GM21360 (cell line): ENCODE data around the gene CDC26.
"Not testable (repeated sequence)": the region's sequence is repeated elsewhere in the genome, so short reads cannot be mapped to it uniquely, and the experiment has no call there.

Source experiments
- ATAC-seq: cut with Tn5 transposase; IDR thresholded peaks from one replicate; pipeline ENCODE4 v1.9.1; 2021; ENCODE audit warnings: mild to moderate bottlenecking, moderate library complexity; ENCODE audit not compliant: unreplicated experiment

CDC26 gene

GRCh38 chr9:113244556-113244955 lies 30.8 kb downstream of the CDC26 start:
- ATAC-seq, result no peak

- ATAC-seq, result no peak
Measured at GRCh38 chr9:113241161-113241560, 34.2 kb downstream of the CDC26 start.

- no peak for ATAC-seq
Measured at GRCh38 chr9:113238859-113239232, 36.5 kb downstream of the CDC26 start.

DNA sequence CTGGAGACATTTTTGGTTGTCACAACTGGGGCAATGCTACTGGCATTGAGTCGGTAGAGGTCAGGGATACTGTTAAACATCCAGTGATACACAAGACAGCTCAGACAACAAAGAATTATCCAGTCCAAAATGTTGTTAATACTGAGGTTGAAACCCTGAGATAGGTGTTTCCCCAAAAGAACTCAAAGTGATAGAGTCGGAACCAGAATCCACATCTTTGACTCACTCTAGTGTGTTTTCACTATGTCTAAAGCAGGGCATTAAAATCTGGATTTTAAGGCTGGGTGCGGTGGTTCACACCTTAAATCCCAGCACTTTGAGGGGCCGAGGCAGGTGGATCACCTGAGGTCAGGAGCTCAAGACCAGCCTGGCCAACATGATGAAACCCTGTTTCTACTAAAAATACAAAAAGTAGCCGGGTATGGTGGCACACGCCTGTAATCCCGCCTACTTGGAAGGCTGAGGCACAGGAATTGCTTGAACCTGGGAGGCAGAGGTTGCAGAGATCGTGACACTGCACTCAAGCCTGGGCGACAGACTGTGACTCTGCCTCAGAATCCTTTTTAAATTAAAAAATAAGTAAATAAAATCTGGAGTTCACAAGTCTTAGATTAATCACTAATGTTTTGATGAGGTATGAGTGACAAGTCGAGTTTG lies 37.0 kb downstream of the CDC26 start:
- no peak for ATAC-seq

- ATAC-seq, result no peak
Measured at GRCh38 chr9:113237026-113237425, 38.3 kb downstream of the CDC26 start.

GRCh38 chr9:113235701-113236255 lies 39.6 kb downstream of the CDC26 start:
- not testable (repeated sequence) for ATAC-seq

DNA sequence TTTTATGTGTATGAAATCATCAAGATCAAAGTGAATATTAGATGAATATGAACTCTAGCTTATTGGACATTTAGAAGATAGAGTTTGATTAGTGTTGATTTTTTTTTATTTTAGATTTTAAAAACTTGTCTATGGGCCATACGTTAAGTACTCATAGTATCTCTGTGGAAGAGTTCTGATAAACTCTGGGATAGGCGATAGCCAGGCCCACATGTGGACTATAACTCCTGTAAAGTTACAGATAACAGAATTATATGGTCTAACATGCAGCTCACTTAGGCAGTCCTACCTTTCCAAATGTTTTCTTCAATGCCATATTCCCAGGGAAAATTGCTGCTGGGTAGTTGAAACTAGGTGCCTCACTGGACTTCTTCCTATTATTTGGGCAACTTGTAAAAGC lies 43.7 kb downstream of the CDC26 start:
- no peak for ATAC-seq

DNA sequence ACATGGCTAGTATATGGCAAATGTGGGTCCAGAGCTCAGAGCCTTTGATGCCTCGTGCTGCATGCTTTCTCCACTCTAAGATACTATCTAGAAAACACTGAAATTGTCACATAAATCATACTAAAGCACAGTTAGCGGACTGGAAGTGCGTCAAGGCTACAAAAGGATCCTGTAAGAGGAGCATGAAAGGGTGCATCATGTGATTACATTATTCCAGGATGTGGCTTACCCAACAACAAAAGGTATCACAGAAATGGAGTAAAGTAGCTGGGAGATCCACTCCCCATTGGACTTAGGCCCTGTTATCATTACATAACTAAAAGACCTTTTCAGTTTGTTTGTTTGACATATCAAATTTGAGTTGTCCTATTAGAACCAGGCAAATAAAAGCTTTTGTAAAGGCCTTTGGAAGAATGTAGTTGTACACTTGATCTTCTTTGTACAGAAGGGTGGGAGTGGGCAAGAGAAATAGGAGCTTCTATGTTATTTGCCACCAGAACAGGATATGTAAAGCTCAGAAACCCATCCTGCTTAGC lies 47.2 kb downstream of the CDC26 start:
- no peak for ATAC-seq

DNA sequence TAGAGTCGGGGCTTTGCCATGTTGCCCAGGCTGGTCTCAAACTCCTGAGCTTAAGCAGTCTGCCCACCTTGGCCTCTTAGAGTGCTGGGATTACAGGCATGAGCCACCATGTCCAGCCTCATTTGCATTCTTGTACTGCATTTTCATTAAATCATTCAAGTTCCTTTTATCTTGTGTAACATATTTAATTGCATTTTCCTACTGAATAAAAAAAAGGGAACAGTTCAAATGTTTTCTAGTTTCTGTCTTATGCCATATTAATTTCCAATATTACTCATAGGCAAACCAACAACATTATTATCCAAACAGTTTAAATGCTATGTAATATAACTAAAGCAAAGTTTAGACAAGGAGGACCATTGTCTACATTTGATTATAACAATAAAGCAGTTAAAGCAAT lies 47.9 kb downstream of the CDC26 start:
- no peak for ATAC-seq

- ATAC-seq, result no peak
Measured at GRCh38 chr9:113223963-113224362, 51.4 kb downstream of the CDC26 start.

DNA sequence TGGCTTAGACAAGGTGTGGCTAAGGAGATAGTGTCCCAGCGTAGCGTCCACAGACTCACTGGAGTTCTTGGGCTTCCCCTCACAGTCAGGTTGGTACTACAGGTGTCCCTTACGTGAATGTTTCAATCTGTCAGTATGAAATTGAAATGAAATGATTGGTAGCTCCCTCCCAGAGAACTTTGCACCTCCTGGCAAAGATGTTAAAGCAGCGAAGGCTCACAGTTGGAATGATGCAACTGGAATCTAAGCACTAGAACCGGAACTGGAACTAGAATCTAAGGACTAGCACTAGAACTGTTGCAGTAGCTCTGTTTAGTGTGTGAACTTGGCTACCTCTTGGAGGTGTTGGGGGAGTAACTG lies 52.9 kb downstream of the CDC26 start:
- ATAC-seq, result no peak

DNA sequence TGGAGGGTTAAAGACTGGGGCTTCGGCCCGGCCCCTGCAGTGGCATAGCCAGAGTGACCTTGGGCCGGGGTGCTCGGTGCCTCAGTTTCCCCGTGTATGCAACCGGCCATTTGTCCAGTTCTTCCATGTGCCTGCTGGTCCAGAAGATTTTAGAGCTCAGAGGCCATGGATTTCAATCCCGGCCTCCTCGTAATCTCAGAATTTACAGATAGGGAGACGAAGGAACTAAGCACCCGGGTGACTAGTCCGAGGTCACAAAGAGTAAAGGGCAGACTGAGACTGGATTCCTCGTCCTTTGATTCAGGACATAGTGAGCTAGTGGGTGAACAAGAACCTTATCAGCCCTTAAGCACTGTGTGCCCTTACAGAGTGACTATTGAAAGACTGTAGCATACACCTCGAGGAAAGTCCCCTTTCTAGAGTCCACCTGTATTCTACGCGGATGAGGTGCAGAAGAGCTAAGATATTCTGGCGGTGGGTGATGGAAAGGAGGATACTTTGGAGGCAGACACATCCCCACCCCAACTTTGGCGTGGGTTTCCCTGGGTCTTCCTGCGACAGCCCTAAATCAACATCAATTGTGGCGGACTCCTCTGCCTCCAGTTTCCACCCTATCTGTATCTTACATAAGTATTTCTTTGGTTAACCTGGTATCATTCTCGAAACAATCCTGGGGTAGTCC lies 53.4 kb downstream of the CDC26 start:
- no peak for ATAC-seq

GRCh38 chr9:113221003-113221799 lies 54.2 kb downstream of the CDC26 start, which contains the start of the genes FKBP15 and SLC31A1:
Gene FKBP15, minus strand, starts transcription at chr9:113221277. Its CDS starts 34 bp downstream, at chr9:113221243.
Gene SLC31A1, plus strand, starts transcription at chr9:113221544. Its CDS starts 34,605 bp downstream, at chr9:113256149.
- peak; percentile 76 for ATAC-seq

GRCh38 chr9:113220467-113221002 lies 54.8 kb downstream of the CDC26 start:
- no peak for ATAC-seq

GRCh38 chr9:113219969-113220368 lies 55.4 kb downstream of the CDC26 start:
- peak; percentile 46 for ATAC-seq

DNA sequence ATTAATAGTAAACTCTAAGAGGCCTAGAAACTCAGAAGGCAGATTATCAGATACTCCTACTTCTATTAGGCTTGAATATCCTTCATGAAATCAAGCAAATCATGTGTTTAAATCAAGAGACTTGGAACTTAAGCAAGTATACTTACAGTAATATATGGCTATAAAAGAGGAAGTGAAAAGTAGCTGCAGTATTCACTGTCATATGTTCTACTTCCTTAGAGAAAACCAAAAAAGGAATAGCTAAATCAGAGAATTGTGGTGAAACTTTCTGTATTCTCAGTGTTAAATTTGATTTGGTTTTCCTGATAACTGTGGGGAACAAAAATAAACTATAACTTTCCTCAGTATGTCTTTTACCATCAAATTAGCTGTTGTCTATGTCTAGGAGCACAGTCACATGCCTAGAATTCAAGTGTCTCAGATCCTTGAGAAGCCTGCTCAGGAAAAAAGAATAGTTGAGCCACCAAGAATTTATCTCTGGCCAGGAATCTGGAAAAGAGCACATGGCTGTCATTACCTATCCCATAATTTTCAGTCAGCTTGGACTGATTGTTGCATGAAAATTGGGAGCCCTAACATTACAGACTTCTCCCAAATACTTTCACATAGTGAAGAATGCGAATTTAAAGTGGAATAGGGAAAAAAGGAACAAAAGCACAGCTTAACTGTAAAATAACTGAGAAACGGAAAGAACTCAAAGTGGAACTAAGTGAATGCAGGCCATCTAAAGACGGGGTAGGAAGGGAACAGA lies 56.0 kb downstream of the CDC26 start:
- ATAC-seq, result peak; percentile 35
